NCI-H2171 (cell line): ENCODE measurements around the gene SPPL2B.
"Not testable (repeated sequence)": the region's sequence is repeated elsewhere in the genome, so short reads cannot be mapped to it uniquely, and the experiment has no call there.

ENCODE experiments used
- DNase-seq: peaks from one replicate; lab custom pipeline; 2025; lab: John Stamatoyannopoulos, UW

Gene SPPL2B

DNA sequence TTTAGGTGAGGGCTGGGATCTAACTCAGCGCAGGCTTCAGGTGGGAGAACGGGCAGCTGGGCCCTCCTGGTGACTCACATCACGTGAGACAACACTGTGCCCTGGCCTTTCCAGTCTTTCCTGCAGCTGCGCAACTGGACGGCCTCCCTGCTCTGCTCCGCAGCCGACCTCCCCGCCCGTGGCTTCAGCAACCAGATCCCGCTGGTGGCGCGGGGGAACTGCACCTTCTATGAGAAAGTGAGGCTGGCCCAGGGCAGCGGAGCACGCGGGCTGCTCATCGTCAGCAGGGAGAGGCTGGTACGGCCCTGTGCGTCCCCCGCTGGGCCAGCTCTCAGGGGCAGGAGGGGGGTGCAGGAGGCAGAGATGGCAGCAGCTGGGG is 8.8 kb downstream of the SPPL2B start:
- no peak for DNase-seq

DNA sequence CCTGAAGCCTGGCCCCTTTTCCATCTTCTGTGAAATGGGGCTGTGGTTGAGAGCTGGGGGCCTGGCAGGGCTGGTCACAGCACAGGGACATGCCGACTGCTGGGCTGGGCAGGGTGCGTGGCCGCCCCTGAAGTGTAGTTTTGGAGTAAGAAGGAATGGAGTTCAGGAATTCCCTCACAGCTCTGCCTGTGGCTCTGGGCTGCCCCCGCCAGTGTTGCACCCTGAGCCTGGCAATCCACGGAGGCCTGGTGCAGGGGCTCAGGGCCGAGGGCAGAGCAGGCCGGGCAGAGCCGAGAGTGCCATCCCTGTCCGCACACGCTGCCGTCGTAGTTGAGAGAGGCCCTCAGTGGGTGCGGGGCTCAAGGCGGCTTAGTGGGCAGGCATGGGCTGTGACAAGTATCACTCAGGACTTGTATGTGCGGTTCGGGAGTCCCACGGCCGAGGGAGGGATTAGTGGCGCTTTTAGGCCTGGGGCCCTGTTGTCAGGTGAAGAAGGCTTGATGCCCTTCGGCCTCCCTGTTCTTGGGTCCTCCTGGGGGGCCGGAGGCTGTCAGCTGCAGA is 9.7 kb downstream of the SPPL2B start:
- DNase-seq: no peak

DNA sequence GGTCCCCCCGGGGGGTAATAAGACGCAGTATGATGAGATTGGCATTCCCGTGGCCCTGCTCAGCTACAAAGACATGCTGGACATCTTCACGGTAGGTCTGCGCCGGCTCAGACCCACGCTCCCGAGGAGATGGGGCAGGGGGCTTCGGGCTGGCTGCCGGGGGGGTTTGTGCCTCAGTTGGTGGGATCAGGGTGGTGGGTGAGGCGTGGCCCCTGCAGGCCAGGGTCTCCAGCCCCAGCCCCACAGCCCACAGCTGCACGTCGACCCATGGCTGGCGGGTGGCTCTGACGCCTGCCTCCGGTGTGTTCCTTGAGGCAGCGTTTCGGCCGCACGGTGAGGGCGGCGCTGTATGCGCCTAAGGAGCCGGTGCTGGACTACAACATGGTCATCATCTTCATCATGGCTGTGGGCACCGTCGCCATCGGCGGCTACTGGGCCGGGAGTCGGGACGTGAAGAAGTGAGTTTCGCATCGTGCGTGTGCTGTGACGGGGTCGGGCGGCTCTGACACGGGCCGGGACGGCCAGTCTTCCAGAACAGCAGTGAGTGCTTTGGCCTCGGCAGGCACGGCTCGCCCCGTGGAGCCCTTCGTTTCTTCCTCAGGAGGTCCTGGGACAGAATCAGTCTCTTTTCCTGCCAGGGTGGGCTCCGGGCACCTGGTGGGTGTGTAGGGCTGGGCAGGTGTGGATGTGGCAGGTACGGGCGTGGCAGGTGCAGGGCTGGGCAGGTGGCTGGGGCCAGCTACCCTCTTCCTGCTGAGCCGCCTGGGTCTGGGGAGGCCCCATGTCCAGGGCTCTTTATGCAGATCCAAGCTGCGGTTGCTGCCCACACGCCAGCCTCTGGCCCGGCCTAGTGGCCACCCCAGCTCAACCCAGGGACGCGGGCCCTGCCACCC is 10.5 kb downstream of the SPPL2B start:
- no peak for DNase-seq

DNA sequence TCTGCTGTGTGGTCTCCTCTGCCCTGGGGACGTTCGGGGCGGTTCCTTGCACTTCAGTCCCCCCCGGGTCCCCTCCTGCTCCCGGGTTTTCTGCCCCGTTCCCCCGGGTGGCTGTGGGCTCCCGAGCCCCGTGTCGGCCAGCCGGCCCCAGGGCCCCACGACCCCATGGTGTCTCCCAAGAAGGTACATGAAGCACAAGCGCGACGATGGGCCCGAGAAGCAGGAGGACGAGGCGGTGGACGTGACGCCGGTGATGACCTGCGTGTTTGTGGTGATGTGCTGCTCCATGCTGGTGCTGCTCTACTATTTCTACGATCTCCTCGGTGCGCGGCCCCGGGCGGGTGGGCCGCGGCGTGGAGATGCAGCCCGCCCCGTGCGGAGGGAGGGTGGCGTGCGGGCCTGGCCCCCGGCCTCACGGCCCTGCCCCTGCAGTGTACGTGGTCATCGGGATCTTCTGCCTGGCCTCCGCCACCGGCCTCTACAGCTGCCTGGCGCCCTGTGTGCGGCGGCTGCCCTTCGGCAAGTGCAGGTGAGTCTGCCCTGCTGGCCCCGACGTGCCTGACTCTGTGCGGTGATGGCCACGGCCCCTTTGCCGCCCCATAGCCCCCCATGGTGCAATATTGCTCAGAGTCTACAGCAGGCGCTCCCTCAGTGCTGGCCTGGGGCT is 11.3 kb downstream of the SPPL2B start:
- no peak for DNase-seq

DNA sequence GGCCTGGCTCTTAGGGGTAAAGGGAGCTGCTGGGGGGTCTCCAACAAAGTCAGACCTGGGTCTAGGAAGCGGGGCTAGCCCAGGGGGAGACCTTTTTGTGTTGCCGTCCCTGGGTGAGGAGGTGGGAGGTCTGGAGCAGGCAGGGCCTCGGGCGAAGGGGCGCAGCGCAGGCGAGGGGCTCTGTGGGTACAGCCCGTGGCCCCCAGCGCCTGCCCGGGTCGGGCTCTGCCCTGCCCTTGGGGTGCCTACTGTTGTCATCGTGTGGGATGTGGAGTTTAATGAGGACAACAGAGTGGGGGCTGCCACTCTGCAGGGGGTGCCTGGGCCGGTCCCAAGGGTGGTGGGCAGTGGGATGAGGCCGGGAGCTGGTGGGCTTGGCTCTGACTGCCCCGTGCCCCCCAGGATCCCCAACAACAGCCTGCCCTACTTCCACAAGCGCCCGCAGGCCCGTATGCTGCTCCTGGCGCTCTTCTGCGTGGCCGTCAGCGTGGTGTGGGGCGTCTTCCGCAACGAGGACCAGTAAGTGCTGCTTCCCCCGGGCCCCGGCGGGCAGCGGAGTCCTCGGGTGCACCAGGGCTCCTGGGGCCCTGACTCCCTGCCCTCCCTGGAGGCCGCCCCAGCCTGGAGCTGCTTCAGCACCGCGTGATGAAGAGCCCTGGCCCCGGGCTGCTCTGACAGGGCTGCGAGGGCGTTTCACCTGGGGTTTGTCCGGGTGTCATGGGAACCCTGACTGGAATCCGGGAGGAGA is 12.2 kb downstream of the SPPL2B start:
- no peak for DNase-seq

DNA sequence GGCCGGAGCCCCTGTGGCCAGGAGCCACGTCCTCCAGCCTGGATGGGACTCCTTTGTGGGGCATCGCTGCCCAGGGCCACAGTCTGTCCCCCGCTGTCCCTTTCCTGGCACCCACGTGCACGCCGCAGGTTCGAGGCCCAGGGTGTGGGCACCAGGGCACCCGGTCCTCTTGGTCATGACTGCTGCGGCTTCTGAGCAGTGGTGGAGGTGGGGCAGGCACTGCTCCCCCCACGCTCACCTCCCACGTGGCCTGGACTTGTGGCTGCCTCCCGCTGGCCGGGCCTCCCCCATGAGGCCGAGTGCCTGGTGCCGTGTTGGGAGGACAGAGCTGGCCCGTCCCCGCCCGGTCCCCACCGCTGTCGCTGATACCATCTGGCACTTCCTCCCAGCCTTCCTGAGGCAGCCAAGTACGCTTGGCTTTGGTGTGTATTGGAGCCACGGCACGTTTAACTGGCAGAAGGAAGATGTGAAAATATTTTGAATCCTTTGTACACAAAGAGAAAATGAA is 12.8 kb downstream of the SPPL2B start:
- DNase-seq: no peak

DNA sequence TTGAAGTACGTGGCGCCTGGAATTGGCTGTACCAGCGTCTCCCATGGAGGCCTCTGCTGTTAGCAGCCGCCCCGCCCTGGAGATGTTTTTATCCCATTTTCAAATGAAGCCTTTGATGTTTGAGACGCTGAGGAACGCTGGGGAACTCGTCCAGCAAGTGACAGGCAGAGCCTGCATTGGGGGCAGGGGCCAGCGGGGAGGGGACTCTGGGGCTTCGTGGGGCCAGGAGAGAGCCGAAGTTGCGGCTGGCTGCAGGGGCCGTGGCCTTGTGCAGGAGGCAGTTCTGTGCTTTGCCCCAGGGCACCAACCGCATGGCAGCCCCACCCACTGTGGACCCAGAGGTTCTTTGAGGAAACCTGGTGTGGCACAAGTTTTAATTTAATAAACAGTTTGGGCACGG is 13.5 kb downstream of the SPPL2B start:
- DNase-seq: no peak

DNA sequence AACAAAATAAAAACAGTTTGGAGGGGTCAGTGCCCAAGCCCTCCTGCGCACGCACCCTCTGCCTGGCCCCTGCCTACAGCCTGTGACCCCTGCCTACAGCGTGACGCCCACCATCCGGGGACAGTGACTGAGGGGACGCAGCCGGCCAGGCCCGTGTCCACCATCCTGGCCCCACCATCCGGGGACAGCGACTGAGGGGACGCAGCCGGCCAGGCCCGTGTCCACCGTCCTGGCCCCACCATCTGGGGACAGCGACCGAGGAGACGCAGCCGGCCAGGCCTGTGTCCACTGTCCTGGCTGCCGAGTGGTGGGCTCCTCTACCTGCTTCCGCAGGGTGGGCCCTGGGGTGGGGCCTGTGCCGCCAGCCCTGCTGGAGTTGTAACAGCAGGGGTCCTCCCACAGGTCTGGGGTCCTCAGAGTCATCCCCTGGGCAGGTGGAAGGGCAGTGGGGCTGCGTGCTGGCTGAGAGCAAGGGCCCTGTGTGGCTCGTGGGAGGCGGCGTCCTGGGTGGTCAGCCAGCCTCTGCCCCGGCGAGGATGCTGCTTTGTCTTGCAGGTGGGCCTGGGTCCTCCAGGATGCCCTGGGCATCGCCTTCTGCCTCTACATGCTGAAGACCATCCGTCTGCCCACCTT is 14.3 kb downstream of the SPPL2B start:
- no peak for DNase-seq

DNA sequence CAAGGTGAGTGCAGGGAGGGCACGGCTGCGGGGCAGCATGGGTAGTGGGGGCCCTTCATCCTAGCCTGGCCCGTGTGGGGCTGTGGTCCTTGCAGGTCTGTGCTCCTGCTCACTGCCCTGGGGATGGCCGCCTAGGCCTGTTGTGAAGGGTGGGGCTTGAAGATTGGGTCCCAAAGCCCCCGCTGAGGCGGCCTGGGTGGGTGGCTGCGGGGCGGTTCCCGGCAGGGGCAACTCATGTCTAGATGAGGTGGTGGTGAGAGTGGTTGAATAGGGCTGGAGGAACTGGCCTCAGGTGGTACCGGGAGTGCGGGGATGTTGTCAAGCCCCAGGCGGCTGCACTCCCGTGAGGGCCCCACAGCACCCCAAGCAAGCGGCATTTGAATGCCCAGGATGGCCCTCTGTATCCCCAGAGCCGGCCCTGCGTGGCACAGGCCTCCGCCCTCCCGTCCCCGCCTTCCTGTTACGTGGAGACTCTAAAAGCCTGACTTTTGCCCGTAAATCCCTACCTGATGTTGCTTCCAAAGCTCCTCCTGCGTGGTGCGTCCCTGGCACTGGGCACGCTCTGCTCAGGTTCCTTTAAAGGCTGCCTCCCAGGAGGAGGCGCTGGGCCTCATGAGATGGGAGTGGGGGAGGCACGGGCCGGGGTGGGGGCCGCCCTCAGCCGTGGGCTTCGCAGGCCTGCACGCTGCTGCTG is 15.0 kb downstream of the SPPL2B start:
- DNase-seq: no peak

DNA sequence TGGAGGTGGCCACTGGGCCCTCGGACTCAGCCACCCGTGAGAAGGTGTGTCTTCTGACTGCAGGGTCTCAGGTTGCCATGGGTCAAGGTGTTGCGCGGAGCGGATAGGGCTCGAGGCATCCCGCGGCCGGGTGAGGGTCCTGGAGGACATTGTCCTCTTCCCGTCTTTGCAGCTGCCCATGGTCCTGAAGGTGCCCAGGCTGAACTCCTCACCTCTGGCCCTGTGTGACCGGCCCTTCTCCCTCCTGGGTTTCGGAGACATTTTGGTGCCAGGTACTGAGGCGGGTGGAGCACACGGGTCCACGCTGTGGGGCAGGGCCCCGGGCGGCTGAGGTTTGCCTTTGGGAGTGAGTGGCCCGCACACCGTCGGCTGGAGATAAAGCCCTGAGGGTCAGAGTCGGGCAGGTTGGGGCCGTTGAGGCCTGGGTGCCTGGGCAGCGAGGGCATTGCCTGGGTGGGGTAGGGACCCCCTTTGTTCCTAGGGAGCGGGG is 15.9 kb downstream of the SPPL2B start:
- no peak for DNase-seq

DNA sequence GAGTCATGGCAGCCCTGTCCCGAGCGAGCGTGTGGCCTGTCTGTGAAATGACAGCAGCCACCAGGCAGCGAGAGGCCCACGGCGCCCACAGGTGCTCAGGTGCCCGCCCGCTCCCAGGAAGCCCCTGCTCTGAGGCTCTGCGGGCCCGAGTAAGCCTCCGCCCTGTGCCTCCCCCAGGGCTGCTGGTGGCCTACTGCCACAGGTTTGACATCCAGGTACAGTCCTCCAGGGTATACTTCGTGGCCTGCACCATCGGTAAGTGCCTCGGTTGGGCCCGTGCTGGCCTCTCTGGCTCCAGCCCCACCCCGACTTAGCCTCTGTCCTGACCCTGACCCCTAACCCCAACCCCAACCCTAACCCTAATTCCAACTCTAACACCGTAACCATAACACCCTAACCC is 16.6 kb downstream of the SPPL2B start:
- no peak for DNase-seq

DNA sequence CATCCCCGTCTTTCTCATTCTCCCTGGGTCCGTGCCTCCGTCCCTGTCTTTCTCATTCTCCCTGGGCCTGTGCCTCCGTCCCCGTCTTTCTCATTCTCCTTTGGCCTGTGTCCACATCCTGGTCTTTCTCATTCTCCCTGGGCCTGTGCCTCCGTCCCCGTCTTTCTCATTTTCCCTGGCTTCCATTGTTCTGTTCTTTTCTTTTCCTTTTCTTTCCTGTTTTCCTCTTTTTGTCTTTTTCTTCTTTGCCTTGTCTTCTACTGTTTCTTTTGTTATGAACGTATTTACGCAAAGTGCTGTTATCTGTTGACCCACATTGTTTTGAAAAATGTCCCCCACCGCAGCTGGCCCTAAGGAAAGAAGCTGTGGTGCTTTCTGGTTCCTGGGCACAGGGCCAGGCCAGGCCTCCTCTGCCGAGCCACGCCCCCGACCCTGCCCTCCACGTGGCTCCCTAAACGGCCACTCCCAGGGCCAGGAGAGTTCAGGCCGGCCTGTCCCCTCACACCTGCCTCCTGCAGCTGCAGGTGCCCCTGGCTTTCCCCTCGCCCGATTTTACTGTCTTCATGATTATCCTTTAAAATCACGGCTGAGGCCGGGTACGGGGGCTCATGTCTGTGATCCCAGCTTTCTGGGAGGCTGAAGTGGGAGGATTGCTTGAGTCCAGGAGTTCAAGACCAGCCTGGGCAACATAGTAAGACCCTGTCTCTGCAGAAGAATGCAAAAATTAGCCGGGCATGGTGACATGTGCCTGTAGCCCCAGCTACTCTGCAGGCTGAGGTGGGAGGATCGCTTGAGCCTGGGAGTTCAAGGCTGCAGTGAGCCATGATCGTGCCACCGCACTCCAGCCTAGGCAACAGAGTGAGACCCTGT is 17.5 kb downstream of the SPPL2B start:
- no peak for DNase-seq

DNA sequence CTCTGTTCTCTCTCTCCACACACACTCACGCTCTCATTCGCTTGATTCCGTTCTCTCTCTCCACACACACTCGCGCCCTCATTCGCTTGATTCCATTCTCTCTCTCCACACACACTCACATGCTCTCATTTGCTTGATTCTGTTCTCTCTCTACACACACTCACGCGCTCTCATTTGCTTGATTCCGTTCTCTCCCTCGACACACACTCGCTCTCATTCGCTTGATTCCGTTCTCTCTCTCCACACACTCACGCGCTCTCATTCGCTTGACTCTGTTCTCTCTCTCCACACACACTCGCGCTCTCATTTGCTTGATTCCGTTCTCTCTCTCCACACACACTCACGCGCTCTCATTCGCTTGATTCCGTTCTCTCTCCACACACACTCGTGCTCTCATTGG is 21.3 kb downstream of the SPPL2B start:
- DNase-seq: not testable (repeated sequence)

DNA sequence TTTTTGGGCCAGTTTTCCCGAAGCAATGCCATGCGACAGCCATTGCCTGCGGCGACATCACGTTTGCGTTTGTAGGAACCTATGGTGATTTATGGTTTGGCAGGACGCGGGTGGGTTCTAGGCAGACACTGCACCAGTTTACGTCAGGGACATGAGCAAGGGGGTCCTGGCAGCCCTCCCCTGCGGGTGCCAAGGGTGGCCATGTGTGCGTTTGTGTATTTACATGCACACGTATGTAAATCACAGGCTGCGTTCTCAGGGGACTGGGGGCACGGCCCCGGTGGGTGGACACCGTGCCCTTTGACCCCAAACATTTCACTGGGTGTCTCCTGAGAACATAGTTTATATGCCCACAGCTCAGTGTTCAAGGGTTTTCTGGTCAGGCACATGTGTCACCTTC is 22.2 kb downstream of the SPPL2B start:
- no peak for DNase-seq

DNA sequence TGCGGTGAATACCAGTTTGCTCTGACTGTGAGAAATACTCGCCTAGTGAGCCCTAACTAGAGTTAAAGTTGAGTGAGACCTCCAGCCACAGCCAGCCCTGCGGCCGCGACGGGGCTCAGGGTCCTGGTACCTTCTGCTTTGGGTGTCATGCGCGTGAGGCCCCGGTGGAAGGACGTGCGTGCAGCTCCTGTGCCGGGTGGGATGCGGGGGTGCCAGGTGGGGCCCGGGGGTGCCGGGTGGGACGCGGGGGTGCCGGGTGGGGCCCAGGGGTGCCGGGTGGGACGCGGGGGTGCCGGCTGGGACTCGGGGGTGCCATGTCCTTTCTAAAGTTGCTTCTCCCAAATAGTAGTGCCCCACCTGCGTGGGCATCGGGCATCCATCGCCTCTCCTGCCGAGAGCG is 23.1 kb downstream of the SPPL2B start:
- DNase-seq: no peak

DNA sequence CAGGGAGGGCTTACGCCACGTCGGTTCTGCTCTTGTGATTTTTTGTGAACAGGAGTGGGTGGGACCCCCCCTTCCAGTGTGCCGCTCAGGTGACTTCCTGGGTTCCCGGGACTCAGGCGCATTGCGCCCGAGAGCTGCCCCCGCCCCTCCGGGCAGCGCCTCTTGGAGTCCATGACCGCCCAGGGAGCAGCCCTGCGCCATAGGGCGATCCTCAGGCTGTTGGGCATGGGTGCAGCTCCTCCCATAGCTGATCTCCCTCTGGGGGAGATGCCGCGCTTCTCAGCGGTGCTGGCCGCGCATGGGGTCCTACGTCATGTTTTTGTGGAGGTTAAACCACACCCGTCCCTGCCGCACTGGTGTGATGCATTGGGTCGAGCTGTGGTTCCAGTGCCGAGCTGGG is 23.6 kb downstream of the SPPL2B start:
- DNase-seq: no peak

DNA sequence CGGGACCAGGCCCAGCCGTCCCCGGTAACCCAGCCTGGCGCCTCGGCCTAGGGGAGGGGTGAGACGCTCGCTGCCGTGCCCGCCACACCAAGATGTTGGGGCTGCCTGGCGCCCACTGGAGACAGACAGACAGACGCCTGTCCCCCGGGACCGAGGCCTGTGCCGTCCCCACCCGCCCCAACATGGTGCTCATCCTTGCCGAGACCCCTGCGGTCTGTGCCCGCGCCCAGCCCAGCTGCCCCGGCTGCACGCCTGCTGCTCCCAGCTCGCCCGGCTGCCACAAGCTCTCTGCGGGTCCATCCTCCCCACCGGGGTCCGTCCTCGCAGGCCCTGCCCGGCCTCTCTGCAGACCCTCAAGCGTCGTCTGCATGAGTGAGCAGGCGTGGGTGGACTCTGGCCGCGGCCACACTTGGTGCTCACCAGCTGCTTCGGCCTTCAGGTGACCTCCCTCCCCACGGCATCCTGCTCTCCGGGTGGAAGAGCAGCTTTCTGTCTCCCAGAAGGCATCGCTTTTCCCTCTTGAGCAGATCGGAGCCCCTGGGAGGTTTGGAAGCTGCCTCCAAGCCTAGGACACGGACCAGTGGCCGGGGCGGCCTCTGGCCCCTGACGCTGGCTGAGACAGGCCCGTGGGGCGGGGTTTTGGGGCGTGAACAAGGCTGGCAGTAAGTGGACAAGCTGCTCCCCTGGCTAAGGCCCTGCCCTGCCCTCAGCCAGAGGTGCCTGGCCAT is 24.8 kb downstream of the SPPL2B start:
- no peak for DNase-seq

DNA sequence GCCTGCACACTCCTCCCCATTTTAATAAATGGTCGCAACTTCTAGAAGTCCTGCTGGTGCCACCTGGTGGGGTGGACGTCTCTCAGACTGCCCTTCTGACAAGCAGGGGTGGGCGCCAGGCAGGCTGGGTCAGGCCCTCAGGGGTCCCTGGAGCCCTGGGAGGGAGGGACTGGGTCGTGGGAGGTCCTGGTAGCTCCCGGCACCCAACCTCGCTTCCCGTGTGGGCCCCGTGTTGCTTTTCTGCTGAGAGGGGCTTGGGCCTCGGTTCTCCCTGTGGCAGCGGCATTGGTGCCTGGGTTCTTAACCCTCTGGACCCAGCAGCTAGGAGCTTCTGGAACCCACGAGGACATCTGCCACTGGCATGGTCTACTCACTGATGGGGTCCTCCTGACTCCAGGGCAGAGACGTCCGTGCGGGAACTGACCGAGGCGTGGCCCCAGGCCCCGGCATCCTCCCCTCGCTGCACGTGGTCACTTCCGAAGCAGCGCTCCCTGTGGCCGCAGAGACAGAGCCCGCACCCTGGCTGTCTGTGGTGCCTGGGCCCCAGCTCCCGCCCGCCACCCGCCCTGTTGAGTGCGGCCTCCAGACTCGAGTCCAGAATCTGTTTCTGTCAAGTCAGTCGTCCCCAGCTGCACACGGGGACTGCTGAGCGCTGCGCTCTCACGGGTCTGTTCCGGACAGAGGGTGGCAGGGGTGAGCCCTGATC is 25.6 kb downstream of the SPPL2B start:
- DNase-seq: no peak

DNA sequence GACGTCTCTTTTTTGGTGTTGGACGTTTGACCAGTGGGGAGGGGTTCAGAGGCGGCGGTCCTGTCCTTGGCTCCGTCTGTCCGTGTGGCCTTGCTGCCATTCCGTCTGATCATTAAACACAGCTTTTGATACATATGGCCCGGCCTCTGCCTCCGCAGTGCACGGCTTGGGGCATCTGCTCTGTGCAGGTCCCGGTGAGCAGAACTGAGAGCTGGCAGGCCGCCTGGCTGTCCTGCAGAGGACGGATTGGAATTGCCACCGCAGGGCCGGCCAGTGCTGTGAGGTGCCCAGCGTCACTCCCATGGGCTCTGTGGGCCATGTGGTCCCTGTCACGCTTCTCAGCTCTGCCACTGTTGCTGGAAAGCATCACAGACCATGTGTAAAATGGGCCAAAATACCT is 26.2 kb downstream of the SPPL2B start:
- no peak for DNase-seq
